Activated CD4-positive, alpha-beta T cell treated with anti-CD3 and anti-CD28 coated beads, Interleukin-2, amount 10 ng/mL, durations not matched to agents 24 days and 14 days (primary cell): ENCODE results near the gene PSD4. TPM values are rescaled to one million over a fixed set of nuclear protein-coding genes. Genes with fewer than 3 reads are reported as not detected.

Experiments used
- DNase-seq: peaks from one replicate; pipeline ENCODE4 v3.0.0; 2022
- H3K27ac Mint-ChIP-seq: one replicate; pipeline ENCODE4 v1.8.0; 2022; ENCODE audit warnings: mild to moderate bottlenecking, mixed read lengths
- H3K27me3 Mint-ChIP-seq: one replicate; pipeline ENCODE4 v1.8.0; 2022; ENCODE audit warnings: mixed read lengths
- H3K36me3 Mint-ChIP-seq: one replicate; pipeline ENCODE4 v1.8.0; 2022; ENCODE audit warnings: low read depth, mild to moderate bottlenecking, mixed read lengths
- H3K4me1 Mint-ChIP-seq: one replicate; pipeline ENCODE4 v1.8.0; 2021; ENCODE audit warnings: mixed read lengths
- H3K4me3 Mint-ChIP-seq: one replicate; pipeline ENCODE4 v1.8.0; 2022; ENCODE audit warnings: mild to moderate bottlenecking, moderate library complexity, mixed read lengths
- H3K9me3 Mint-ChIP-seq: one replicate; pipeline ENCODE4 v1.8.0; 2021; ENCODE audit warnings: mixed read lengths
- intact Hi-C: fragments of 100-400 bp; cut with micrococcal nuclease; formaldehyde crosslinking; loops from one replicate; pipeline ENCODE4 v1.15.1; 2023
- total RNA-seq: library from RNA; stranded (reverse); gene quantifications from 2 replicates; pipeline ENCODE4 v1.2.3, GENCODE V29; 2022

Gene PSD4
- total RNA-seq, 1 donor from 2014 or later = 278 TPM

GRCh38 chr2:113207021-113207420 is 33.2 kb downstream of the PSD4 start:
- Mint-ChIP-seq H3K4me3 (no peak overlapping the region), H3K27ac (no peak overlapping the region), H3K4me1 (peaks cover 15% of the 10 kb centered on the region), H3K27me3 (no peaks in the 10 kb centered on the region), H3K9me3 (no peaks in the 10 kb centered on the region), H3K36me3 (peaks cover 12% of the 10 kb centered on the region)
- DNase-seq = no peak
- intact Hi-C loops = no loop called here

- Mint-ChIP-seq H3K36me3 (peaks cover 3% of the 10 kb centered on the region), H3K27me3 (no peaks in the 10 kb centered on the region), H3K4me3 (no peak overlapping the region), H3K9me3 (no peaks in the 10 kb centered on the region), H3K27ac (no peak overlapping the region), H3K4me1 (peaks cover 10% of the 10 kb centered on the region)
- intact Hi-C loops = no loop called here
- DNase-seq = no peak
These were observed 34.6 kb downstream of the PSD4 start for GRCh38 chr2:113208396-113208795.

- H3K36me3 Mint-ChIP-seq = no peaks in the 10 kb centered on the region
- H3K27ac Mint-ChIP-seq = no peak overlapping the region
- H3K9me3 Mint-ChIP-seq = no peaks in the 10 kb centered on the region
- intact Hi-C loops = no loop called here
- H3K4me1 Mint-ChIP-seq = peaks cover 8% of the 10 kb centered on the region
- no peak overlapping the region for H3K4me3 Mint-ChIP-seq
- no peak for DNase-seq
- no peaks in the 10 kb centered on the region for H3K27me3 Mint-ChIP-seq
These were observed 35.4 kb downstream of the PSD4 start for GRCh38 chr2:113209011-113209645.

GRCh38 chr2:113209646-113210171 is 35.9 kb downstream of the PSD4 start:
- H3K4me1 Mint-ChIP-seq = peaks cover 7% of the 10 kb centered on the region
- no peak for DNase-seq
- H3K27ac Mint-ChIP-seq = no peak overlapping the region
- H3K27me3 Mint-ChIP-seq = no peaks in the 10 kb centered on the region
- intact Hi-C loops = no loop called here
- H3K9me3 Mint-ChIP-seq = no peaks in the 10 kb centered on the region
- no peak overlapping the region for H3K4me3 Mint-ChIP-seq
- H3K36me3 Mint-ChIP-seq = no peaks in the 10 kb centered on the region

- no peak for DNase-seq
- intact Hi-C loops = no loop called here
- H3K27me3 Mint-ChIP-seq = no peaks in the 10 kb centered on the region
- no peaks in the 10 kb centered on the region for H3K36me3 Mint-ChIP-seq
- no peak overlapping the region for H3K27ac Mint-ChIP-seq
- peaks cover 8% of the 10 kb centered on the region for H3K4me1 Mint-ChIP-seq
- H3K9me3 Mint-ChIP-seq = no peaks in the 10 kb centered on the region
- no peak overlapping the region for H3K4me3 Mint-ChIP-seq
These were observed 37.7 kb downstream of the PSD4 start for GRCh38 chr2:113211226-113212105.

GRCh38 chr2:113212245-113213060 is 38.7 kb downstream of the PSD4 start:
- Mint-ChIP-seq H3K9me3 (no peaks in the 10 kb centered on the region), H3K27me3 (no peaks in the 10 kb centered on the region), H3K4me1 (peaks cover 13% of the 10 kb centered on the region), H3K36me3 (no peaks in the 10 kb centered on the region), H3K4me3 (no peak overlapping the region), H3K27ac (peak overlapping the region; percentile 38)
- no peak for DNase-seq
- intact Hi-C loops = no loop called here

GRCh38 chr2:113213061-113213930 is 39.5 kb downstream of the PSD4 start:
- DNase-seq = no peak
- Mint-ChIP-seq H3K27me3 (no peaks in the 10 kb centered on the region), H3K9me3 (no peaks in the 10 kb centered on the region), H3K36me3 (no peaks in the 10 kb centered on the region), H3K4me1 (peaks cover 20% of the 10 kb centered on the region), H3K4me3 (no peak overlapping the region), H3K27ac (no peak overlapping the region)
- intact Hi-C loops = no loop called here

GRCh38 chr2:113214141-113214540 is 40.4 kb downstream of the PSD4 start:
- Mint-ChIP-seq H3K27me3 (no peaks in the 10 kb centered on the region), H3K9me3 (no peaks in the 10 kb centered on the region), H3K4me1 (peaks cover 22% of the 10 kb centered on the region), H3K36me3 (no peaks in the 10 kb centered on the region), H3K4me3 (no peak overlapping the region), H3K27ac (no peak overlapping the region)
- no peak for DNase-seq
- intact Hi-C loops = no loop called here

- no peak overlapping the region for H3K4me3 Mint-ChIP-seq
- H3K36me3 Mint-ChIP-seq = no peaks in the 10 kb centered on the region
- no peaks in the 10 kb centered on the region for H3K9me3 Mint-ChIP-seq
- DNase-seq = no peak
- H3K4me1 Mint-ChIP-seq = peaks cover 23% of the 10 kb centered on the region
- no peak overlapping the region for H3K27ac Mint-ChIP-seq
- intact Hi-C loops = no loop called here
- H3K27me3 Mint-ChIP-seq = no peaks in the 10 kb centered on the region
These were observed 41.3 kb downstream of the PSD4 start for GRCh38 chr2:113215056-113215455.

- Mint-ChIP-seq H3K9me3 (no peaks in the 10 kb centered on the region), H3K27me3 (no peaks in the 10 kb centered on the region), H3K4me1 (peaks cover 23% of the 10 kb centered on the region), H3K36me3 (no peaks in the 10 kb centered on the region), H3K27ac (no peak overlapping the region), H3K4me3 (no peak overlapping the region)
- DNase-seq = no peak
- intact Hi-C loops = no loop called here
These were observed 42.5 kb downstream of the PSD4 start for GRCh38 chr2:113216321-113216720.

GRCh38 chr2:113216891-113217454 is 43.2 kb downstream of the PSD4 start:
- no peak overlapping the region for H3K4me3 Mint-ChIP-seq
- no peaks in the 10 kb centered on the region for H3K36me3 Mint-ChIP-seq
- peaks cover 2% of the 10 kb centered on the region for H3K27me3 Mint-ChIP-seq
- no peaks in the 10 kb centered on the region for H3K9me3 Mint-ChIP-seq
- H3K4me1 Mint-ChIP-seq = peaks cover 23% of the 10 kb centered on the region
- no peak for DNase-seq
- H3K27ac Mint-ChIP-seq = no peak overlapping the region
- intact Hi-C loops = no loop called here

GRCh38 chr2:113217455-113218282 is 43.9 kb downstream of the PSD4 start:
- Mint-ChIP-seq H3K4me3 (no peak overlapping the region), H3K9me3 (no peaks in the 10 kb centered on the region), H3K27ac (peak overlapping the region; percentile 35), H3K36me3 (no peaks in the 10 kb centered on the region), H3K27me3 (peaks cover 2% of the 10 kb centered on the region), H3K4me1 (peaks cover 23% of the 10 kb centered on the region)
- intact Hi-C loops = no loop called here
- no peak for DNase-seq
